WTC11 (cell line): ENCODE results near the gene MTCL1. TPM values are rescaled to one million over a fixed set of nuclear protein-coding genes. Genes with fewer than 3 reads are reported as not detected.

Experiments
- ATAC-seq: fragments of 200-7000 bp; cut with Tn5 transposase; 2 replicates; pipeline ENCODE4 v1.10.0; 2021; ENCODE audit warnings: mild to moderate bottlenecking, moderate library complexity
- CTCF ChIA-PET: fragments of 300-600 bp; sonication (Branson Sonifier 250); formaldehyde crosslinking; loops from one replicate; lab custom pipeline; 2021; ENCODE audit warnings: antibody characterized with exemption; lab: Charles Lee
- POLR2A ChIA-PET: fragments of 350-600 bp; sonication (Branson Sonifier 250); formaldehyde crosslinking; loops from one replicate; lab custom pipeline; 2021; ENCODE audit warnings: antibody characterized with exemption; lab: Charles Lee
- DNase-seq: peaks from one replicate; pipeline ENCODE4 v3.0.0; 2021; ENCODE audit warnings: low spot score
- H3K27ac Mint-ChIP-seq: 2 replicates; pipeline ENCODE4 v1.8.0; 2021; ENCODE audit warnings: mixed read lengths
- H3K27me3 Mint-ChIP-seq: 2 replicates; pipeline ENCODE4 v1.8.0; 2021; ENCODE audit warnings: low read depth, mild to moderate bottlenecking, moderate library complexity, mixed read lengths
- H3K36me3 Mint-ChIP-seq: 2 replicates; pipeline ENCODE4 v1.8.0; 2021; ENCODE audit warnings: mixed read lengths
- H3K4me1 Mint-ChIP-seq: 2 replicates; pipeline ENCODE4 v1.8.0; 2022; ENCODE audit warnings: mixed read lengths
- H3K4me3 Mint-ChIP-seq: 2 replicates; pipeline ENCODE4 v1.8.0; 2021; ENCODE audit warnings: mild to moderate bottlenecking, moderate library complexity, mixed read lengths
- H3K9me3 Mint-ChIP-seq: 2 replicates; pipeline ENCODE4 v1.8.0; 2021; ENCODE audit warnings: mixed read lengths
- ATF3 ChIP-seq: sonication (generic); formaldehyde crosslinking; conservative IDR thresholded peaks from 2 replicates; pipeline ENCODE4 v1.8.1; 2022; ENCODE audit warnings: mild to moderate bottlenecking, missing genetic modification reagents
- FOXK1 ChIP-seq: sonication (generic); formaldehyde crosslinking; IDR thresholded peaks from 2 replicates; pipeline ENCODE4 v1.8.0; 2022; ENCODE audit warnings: mild to moderate bottlenecking, moderate library complexity, missing genetic modification reagents
- GTF2I ChIP-seq: fragments of 250-450 bp; sonication (Bioruptor Pico); conservative IDR thresholded peaks from 2 replicates; pipeline ENCODE4 v1.4.0; 2021; ENCODE audit warnings: mild to moderate bottlenecking
- HMGA2 ChIP-seq: fragments of 250-450 bp; sonication (Bioruptor Pico); IDR thresholded peaks from 2 replicates; pipeline ENCODE4 v1.4.0; 2021; ENCODE audit warnings: mild to moderate bottlenecking, moderate library complexity
- IRF1 ChIP-seq: sonication (generic); formaldehyde crosslinking; IDR thresholded peaks from 2 replicates; pipeline ENCODE4 v1.8.0; 2023; ENCODE audit warnings: missing genetic modification reagents
- MYBL2 ChIP-seq: sonication (generic); formaldehyde crosslinking; IDR thresholded peaks from 2 replicates; pipeline ENCODE4 v1.8.1; 2023; ENCODE audit warnings: mild to moderate bottlenecking, moderate library complexity, missing genetic modification reagents
- NR2C2 ChIP-seq: sonication (generic); formaldehyde crosslinking; IDR thresholded peaks from 2 replicates; pipeline ENCODE4 v1.8.0; 2022; ENCODE audit warnings: mild to moderate bottlenecking, missing genetic modification reagents
- NR3C1 ChIP-seq: sonication (generic); formaldehyde crosslinking; conservative IDR thresholded peaks from 2 replicates; pipeline ENCODE4 v1.8.1; 2023; ENCODE audit warnings: low read depth, mild to moderate bottlenecking, missing genetic modification reagents
- OVOL2 ChIP-seq: fragments of 250-450 bp; sonication (Bioruptor Pico); IDR thresholded peaks from 2 replicates; pipeline ENCODE4 v1.9.0; 2021; ENCODE audit warnings: mild to moderate bottlenecking, borderline replicate concordance
- PRDM15 ChIP-seq: sonication (generic); formaldehyde crosslinking; IDR thresholded peaks from 2 replicates; pipeline ENCODE4 v1.8.0; 2022; ENCODE audit warnings: missing genetic modification reagents
- SP1 ChIP-seq: sonication (generic); formaldehyde crosslinking; conservative IDR thresholded peaks from 2 replicates; pipeline ENCODE4 v1.8.1; 2022; ENCODE audit warnings: missing genetic modification reagents
- TP53 ChIP-seq: sonication (generic); formaldehyde crosslinking; IDR thresholded peaks from 2 replicates; pipeline ENCODE4 v1.8.1; 2023; ENCODE audit warnings: mild to moderate bottlenecking, missing genetic modification reagents
- ZBTB43 ChIP-seq: sonication (generic); formaldehyde crosslinking; IDR thresholded peaks from 2 replicates; pipeline ENCODE4 v1.8.1; 2023; ENCODE audit warnings: mild to moderate bottlenecking, missing genetic modification reagents
- ZNF121 ChIP-seq: sonication (generic); formaldehyde crosslinking; IDR thresholded peaks from 2 replicates; pipeline ENCODE4 v1.8.0; 2023; ENCODE audit warnings: missing genetic modification reagents
- ZNF219 ChIP-seq: sonication (generic); formaldehyde crosslinking; IDR thresholded peaks from 2 replicates; pipeline ENCODE4 v1.8.0; 2023; ENCODE audit warnings: missing genetic modification reagents, mild to moderate bottlenecking, borderline replicate concordance
- ZNF396 ChIP-seq: fragments of 250-450 bp; sonication (Bioruptor Pico); IDR thresholded peaks from 2 replicates; pipeline ENCODE4 v1.8.0; 2021; ENCODE audit warnings: mild to moderate bottlenecking, moderate library complexity, borderline replicate concordance
- ZNF423 ChIP-seq: fragments of 250-450 bp; sonication (Bioruptor Pico); IDR thresholded peaks from 2 replicates; pipeline ENCODE4 v2.1.2; 2022; ENCODE audit warnings: mild to moderate bottlenecking, moderate library complexity
- ZNF512 ChIP-seq: sonication (generic); formaldehyde crosslinking; IDR thresholded peaks from 2 replicates; pipeline ENCODE4 v1.8.1; 2022; ENCODE audit warnings: missing genetic modification reagents, borderline replicate concordance
- ZSCAN18 ChIP-seq: fragments of 250-450 bp; sonication (Bioruptor Pico); IDR thresholded peaks from 2 replicates; pipeline ENCODE4 v2.1.2; 2022; ENCODE audit warnings: mild to moderate bottlenecking, moderate library complexity
- total RNA-seq: library from RNA; stranded (reverse); gene quantifications from 3 replicates; pipeline ENCODE4 v1.2.3, GENCODE V29; 2021
- TF ChIP-seq, protein P1 (sequence below): sonication (generic); formaldehyde crosslinking; IDR thresholded peaks from 2 replicates; pipeline ENCODE4 v1.8.0; 2022; ENCODE audit warnings: mild to moderate bottlenecking, missing genetic modification reagents
- TF ChIP-seq, protein P2 (sequence below): sonication (generic); formaldehyde crosslinking; IDR thresholded peaks from 2 replicates; pipeline ENCODE4 v1.8.0; 2022; ENCODE audit warnings: mild to moderate bottlenecking, missing genetic modification reagents

The MTCL1 gene
- total RNA-seq, 1 experiment from 2014 or later, result 64.3 TPM

- no peak for TF ChIP-seq OVOL2 (CRISPR knock-in tag)
- TF ChIP-seq GTF2I (CRISPR knock-in tag), result no peak
- TF ChIP-seq ATF3 (CRISPR knock-in tag), result no peak
- no peak for TF ChIP-seq NR2C2 (CRISPR knock-in tag)
- TF ChIP-seq, protein P1, sequence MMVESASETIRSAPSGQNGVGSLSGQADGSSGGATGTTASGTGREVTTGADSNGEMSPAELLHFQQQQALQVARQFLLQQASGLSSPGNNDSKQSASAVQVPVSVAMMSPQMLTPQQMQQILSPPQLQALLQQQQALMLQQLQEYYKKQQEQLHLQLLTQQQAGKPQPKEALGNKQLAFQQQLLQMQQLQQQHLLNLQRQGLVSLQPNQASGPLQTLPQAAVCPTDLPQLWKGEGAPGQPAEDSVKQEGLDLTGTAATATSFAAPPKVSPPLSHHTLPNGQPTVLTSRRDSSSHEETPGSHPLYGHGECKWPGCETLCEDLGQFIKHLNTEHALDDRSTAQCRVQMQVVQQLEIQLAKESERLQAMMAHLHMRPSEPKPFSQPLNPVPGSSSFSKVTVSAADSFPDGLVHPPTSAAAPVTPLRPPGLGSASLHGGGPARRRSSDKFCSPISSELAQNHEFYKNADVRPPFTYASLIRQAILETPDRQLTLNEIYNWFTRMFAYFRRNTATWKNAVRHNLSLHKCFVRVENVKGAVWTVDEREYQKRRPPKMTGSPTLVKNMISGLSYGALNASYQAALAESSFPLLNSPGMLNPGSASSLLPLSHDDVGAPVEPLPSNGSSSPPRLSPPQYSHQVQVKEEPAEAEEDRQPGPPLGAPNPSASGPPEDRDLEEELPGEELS (CRISPR knock-in tag), result no peak
- no peak for TF ChIP-seq TP53 (CRISPR knock-in tag)
Observed at GRCh38 chr18:8835521-8835953, 130.2 kb downstream of the MTCL1 start (continued).

DNA sequence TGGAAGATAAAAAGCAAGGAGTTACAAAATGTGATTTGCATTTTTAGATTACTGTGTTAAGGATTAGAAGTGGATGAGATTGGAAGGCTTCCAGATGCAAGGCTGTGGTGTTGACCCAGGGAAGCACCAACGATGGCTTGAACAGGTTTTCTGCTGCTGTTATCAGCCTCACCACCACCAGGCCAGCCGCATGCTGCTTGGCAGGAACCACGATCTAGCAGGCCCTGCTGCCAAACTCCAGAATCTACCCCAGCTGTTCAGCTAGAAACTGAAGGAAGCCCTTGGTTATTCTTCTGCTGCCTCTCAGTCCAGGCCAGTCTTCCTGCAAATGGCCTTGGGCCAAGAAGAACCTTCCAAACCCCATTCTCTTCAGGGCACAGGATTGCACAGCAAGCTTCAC lies 133.9 kb downstream of the MTCL1 start:
- ChIA-PET POLR2A (no interaction called here), CTCF (no interaction called here)
- peaks cover 4% of the 10 kb centered on the region; the same call in 1 of the 2 replicates for H3K4me1 Mint-ChIP-seq
- H3K27me3 Mint-ChIP-seq, result no peaks in the 10 kb centered on the region; the same call in 1 of the 2 replicates
- no peak for DNase-seq
- no peak overlapping the region for H3K27ac Mint-ChIP-seq
- no peak overlapping the region for H3K4me3 Mint-ChIP-seq
- H3K9me3 Mint-ChIP-seq, result peaks cover 15% of the 10 kb centered on the region
- H3K36me3 Mint-ChIP-seq, result peaks cover 7% of the 10 kb centered on the region
- no peak for TF ChIP-seq ZNF396 (CRISPR knock-in tag)
- TF ChIP-seq FOXK1 (CRISPR knock-in tag), result no peak
- no peak for ATAC-seq

DNA sequence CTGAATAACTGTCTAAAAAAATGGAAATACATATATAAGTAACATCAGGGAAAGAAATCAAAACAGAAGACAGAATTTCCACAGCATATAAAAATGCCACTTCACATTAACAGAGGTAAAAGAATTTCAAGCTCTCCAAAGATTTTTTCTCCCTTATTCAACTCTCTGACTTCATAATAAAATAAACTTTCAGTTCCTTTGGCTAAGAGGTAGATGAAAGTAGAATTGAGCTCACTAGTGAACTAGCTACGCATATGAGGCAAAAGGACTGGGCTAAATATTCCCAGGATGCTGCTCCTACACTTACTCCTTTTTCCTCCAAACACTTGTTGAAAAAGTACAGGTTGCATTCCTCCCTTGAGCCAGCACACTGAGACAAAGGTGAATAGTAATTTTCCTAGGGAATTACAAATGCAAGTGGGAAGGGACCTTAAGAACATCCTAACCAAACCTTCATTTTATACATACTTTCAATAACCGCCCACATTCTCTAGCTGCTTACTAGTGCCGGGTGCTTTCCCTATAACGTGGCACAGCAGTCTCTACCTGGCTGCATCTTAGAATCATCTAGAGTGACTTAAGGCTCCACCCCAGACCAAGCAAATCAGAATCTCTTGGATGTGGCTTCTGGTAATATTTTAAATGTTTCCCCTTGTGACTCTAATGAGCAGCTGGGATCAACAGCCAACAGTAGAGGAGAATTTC lies 136.6 kb downstream of the MTCL1 start:
- Mint-ChIP-seq H3K4me3 (no peak overlapping the region), H3K9me3 (peaks cover 14% of the 10 kb centered on the region), H3K4me1 (peaks cover 9% of the 10 kb centered on the region), H3K36me3 (peaks cover 6% of the 10 kb centered on the region), H3K27me3 (no peaks in the 10 kb centered on the region; the same call in 1 of the 2 replicates), H3K27ac (no peak overlapping the region)
- ChIA-PET POLR2A (no interaction called here), CTCF (interaction anchor here (1.6 kb wide), 1 partner anchor 15 kb away, joined by 4 read pairs; no protein-coding TSS in a partner anchor)
- no peak for DNase-seq
- ATAC-seq, result no peak
- TF ChIP-seq ZNF121 (CRISPR knock-in tag) (no peak), ZSCAN18 (CRISPR knock-in tag) (no peak), NR3C1 (no peak), ZNF423 (CRISPR knock-in tag) (no peak), ZBTB43 (CRISPR knock-in tag) (no peak), IRF1 (CRISPR knock-in tag) (no peak), ZNF219 (no peak), ZNF512 (no peak), HMGA2 (CRISPR knock-in tag) (no peak), GTF2I (CRISPR knock-in tag) (no peak), PRDM15 (CRISPR knock-in tag) (no peak), MYBL2 (CRISPR knock-in tag) (no peak), SP1 (CRISPR knock-in tag) (no peak)
- TF ChIP-seq, protein P2, sequence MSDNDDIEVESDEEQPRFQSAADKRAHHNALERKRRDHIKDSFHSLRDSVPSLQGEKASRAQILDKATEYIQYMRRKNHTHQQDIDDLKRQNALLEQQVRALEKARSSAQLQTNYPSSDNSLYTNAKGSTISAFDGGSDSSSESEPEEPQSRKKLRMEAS, result no peak
